Measurements from ENCODE around the gene OR2AG2.
A peak's percentile ranks its signal among the peaks of the same experiment; 100 is the strongest.

The OR2AG2 gene

DNA sequence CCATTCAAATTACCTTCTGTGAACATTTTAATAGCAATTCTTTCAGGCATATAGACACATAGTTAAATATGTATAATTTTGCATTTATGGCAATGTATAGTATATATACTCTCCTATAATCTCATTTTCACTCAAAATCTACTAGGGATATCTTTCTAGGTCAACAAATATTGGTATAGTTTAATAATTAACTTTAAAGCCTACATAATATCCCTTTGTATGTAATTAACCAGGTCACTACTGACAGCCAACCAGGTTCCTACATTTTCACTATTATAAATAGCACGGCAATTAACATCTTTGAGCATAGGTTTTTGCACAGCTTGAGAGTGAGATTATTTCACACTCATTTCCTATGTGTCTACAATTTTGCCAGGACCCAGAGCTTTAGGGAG is 15.8 kb downstream of the OR2AG2 start:
- H3K27ac ChIP-seq (ENCODE audit: low read depth, low read length, poor library complexity, severe bottlenecking): no peak overlapping the region
- no peaks in the 10 kb centered on the region for H4K20me1 ChIP-seq (ENCODE audit: insufficient read depth, low read length)
- no peaks in the 10 kb centered on the region for H3K9me2 ChIP-seq (ENCODE audit: low read depth, low read length)
- no peaks in the 10 kb centered on the region for H3F3A ChIP-seq (ENCODE audit: insufficient read depth, low read length)
- no peak overlapping the region for H2AFZ ChIP-seq (ENCODE audit: low read length)
- no peak overlapping the region for H3K9ac ChIP-seq (ENCODE audit: low read length)
- no peaks in the 10 kb centered on the region for H3K9me3 ChIP-seq (ENCODE audit: low read length)
- no peaks in the 10 kb centered on the region for H3K27me3 ChIP-seq (ENCODE audit: insufficient read depth, low read length)
- H3K4me2 ChIP-seq (ENCODE audit: low read length): no peak overlapping the region
- H3K36me3 ChIP-seq (ENCODE audit: insufficient read depth, low read length): no peaks in the 10 kb centered on the region
- H3K79me2 ChIP-seq (ENCODE audit: insufficient read depth, low read length): no peaks in the 10 kb centered on the region
- TF ChIP-seq, protein P1, sequence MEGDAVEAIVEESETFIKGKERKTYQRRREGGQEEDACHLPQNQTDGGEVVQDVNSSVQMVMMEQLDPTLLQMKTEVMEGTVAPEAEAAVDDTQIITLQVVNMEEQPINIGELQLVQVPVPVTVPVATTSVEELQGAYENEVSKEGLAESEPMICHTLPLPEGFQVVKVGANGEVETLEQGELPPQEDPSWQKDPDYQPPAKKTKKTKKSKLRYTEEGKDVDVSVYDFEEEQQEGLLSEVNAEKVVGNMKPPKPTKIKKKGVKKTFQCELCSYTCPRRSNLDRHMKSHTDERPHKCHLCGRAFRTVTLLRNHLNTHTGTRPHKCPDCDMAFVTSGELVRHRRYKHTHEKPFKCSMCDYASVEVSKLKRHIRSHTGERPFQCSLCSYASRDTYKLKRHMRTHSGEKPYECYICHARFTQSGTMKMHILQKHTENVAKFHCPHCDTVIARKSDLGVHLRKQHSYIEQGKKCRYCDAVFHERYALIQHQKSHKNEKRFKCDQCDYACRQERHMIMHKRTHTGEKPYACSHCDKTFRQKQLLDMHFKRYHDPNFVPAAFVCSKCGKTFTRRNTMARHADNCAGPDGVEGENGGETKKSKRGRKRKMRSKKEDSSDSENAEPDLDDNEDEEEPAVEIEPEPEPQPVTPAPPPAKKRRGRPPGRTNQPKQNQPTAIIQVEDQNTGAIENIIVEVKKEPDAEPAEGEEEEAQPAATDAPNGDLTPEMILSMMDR (IDR thresholded peaks at IDR 0.05; ENCODE audit: low read length): no peak
- TF ChIP-seq EZH2 (IDR thresholded peaks at IDR 0.05; ENCODE audit: borderline replicate concordance, low read length): no peak
- H3K4me1 ChIP-seq (ENCODE audit: insufficient read depth, low read length, severe bottlenecking): no peaks in the 10 kb centered on the region
- H3K4me3 ChIP-seq (ENCODE audit: low read depth, low read length, poor library complexity, severe bottlenecking): no peak overlapping the region

DNA sequence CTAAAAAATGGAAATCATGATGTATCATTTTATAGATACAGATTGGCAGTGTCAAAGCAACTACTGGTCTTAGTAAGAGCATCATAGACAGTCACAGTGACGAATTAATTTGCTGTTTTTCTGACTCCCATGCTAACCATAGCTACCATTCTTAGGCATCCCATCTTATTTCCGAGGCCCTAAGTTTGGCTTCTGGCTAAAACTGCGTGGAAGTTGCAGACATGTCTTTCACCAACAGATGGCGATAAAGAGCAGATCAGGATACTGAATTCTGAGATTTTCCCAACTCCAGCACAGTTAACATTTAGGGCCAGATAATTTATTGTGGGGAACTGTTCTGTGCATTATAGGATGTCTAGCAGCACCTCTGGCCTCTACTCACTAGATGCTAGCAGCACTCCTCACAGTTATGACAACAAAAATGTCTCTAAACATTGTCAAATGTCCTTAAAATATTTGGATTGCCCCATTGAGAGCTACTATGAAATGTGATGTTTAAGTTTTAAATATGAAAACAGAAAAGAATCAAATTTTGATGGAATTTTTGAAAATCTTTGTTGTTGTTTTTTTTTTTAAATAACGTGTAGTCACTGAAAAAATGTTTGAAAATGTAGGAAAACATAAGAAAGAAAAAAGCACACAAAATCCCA is 16.3 kb downstream of the OR2AG2 start:
- Histone ChIP-seq H3K4me2 (ENCODE audit: low read length) (no peak overlapping the region), H3K27me3 (ENCODE audit: insufficient read depth, low read length) (no peaks in the 10 kb centered on the region), H3F3A (ENCODE audit: insufficient read depth, low read length) (no peaks in the 10 kb centered on the region), H3K4me1 (ENCODE audit: insufficient read depth, low read length, severe bottlenecking) (no peaks in the 10 kb centered on the region), H3K79me2 (ENCODE audit: insufficient read depth, low read length) (no peaks in the 10 kb centered on the region), H3K27ac (ENCODE audit: low read depth, low read length, poor library complexity, severe bottlenecking) (no peak overlapping the region), H3K4me3 (ENCODE audit: low read depth, low read length, poor library complexity, severe bottlenecking) (no peak overlapping the region), H3K9me2 (ENCODE audit: low read depth, low read length) (no peaks in the 10 kb centered on the region), H3K9me3 (ENCODE audit: low read length) (no peaks in the 10 kb centered on the region), H3K9ac (ENCODE audit: low read length) (no peak overlapping the region), H3K36me3 (ENCODE audit: insufficient read depth, low read length) (no peaks in the 10 kb centered on the region), H4K20me1 (ENCODE audit: insufficient read depth, low read length) (no peaks in the 10 kb centered on the region), H2AFZ (ENCODE audit: low read length) (no peak overlapping the region)
- TF ChIP-seq EZH2 (IDR thresholded peaks at IDR 0.05; ENCODE audit: borderline replicate concordance, low read length): no peak
- TF ChIP-seq, protein P1 (IDR thresholded peaks at IDR 0.05; ENCODE audit: low read length): peak; percentile 81

DNA sequence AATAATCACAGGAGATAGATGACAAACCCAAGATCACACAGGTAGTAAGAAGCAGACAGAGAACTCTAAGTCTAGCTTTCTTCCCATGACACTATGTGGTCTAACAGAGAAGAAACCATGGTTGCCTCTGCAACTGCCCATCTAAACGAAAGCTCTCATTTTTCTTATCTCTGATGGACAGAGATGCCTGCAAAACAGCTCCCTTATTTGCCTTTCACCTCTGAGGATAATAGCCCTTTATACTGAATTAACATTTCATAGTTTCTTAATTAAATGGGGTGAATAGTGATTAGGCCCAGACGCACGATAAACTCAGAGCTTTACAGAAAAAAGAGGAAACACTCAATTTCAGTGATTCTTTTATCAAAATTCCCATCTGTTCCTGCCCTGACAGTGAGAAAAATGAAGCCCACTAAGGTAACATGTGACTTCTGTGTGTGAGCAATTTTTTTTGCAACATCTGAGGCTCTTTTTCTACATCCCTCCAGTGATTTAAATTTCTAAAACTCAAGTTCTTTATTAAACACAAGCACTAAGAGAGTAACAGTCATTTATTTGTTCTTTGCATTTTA is 24.6 kb downstream of the OR2AG2 start:
- H3K27me3 ChIP-seq (ENCODE audit: insufficient read depth, low read length): no peaks in the 10 kb centered on the region
- H3K79me2 ChIP-seq (ENCODE audit: insufficient read depth, low read length): no peaks in the 10 kb centered on the region
- no peaks in the 10 kb centered on the region for H3F3A ChIP-seq (ENCODE audit: insufficient read depth, low read length)
- no peak overlapping the region for H2AFZ ChIP-seq (ENCODE audit: low read length)
- peaks cover 6% of the 10 kb centered on the region for H3K4me1 ChIP-seq (ENCODE audit: insufficient read depth, low read length, severe bottlenecking)
- H3K9me2 ChIP-seq (ENCODE audit: low read depth, low read length): no peaks in the 10 kb centered on the region
- TF ChIP-seq, protein P1 (IDR thresholded peaks at IDR 0.05; ENCODE audit: low read length): no peak
- no peak for TF ChIP-seq EZH2 (IDR thresholded peaks at IDR 0.05; ENCODE audit: borderline replicate concordance, low read length)
- no peak overlapping the region for H3K9ac ChIP-seq (ENCODE audit: low read length)
- no peak overlapping the region for H3K4me2 ChIP-seq (ENCODE audit: low read length)
- no peak overlapping the region for H3K4me3 ChIP-seq (ENCODE audit: low read depth, low read length, poor library complexity, severe bottlenecking)
- H3K36me3 ChIP-seq (ENCODE audit: insufficient read depth, low read length): no peaks in the 10 kb centered on the region
- H3K9me3 ChIP-seq (ENCODE audit: low read length): no peaks in the 10 kb centered on the region
- no peak overlapping the region for H3K27ac ChIP-seq (ENCODE audit: low read depth, low read length, poor library complexity, severe bottlenecking)
- H4K20me1 ChIP-seq (ENCODE audit: insufficient read depth, low read length): no peaks in the 10 kb centered on the region

Measured in OCI-LY1 (cell line).